ENCODE data around the gene GPC4. TPM values are rescaled to one million over a fixed set of nuclear protein-coding genes. Genes with fewer than 3 reads are reported as not detected.

GPC4 gene
- polyA plus RNA-seq, 3 donors = 0.03 to 0.59 (median 0.27) TPM

DNA sequence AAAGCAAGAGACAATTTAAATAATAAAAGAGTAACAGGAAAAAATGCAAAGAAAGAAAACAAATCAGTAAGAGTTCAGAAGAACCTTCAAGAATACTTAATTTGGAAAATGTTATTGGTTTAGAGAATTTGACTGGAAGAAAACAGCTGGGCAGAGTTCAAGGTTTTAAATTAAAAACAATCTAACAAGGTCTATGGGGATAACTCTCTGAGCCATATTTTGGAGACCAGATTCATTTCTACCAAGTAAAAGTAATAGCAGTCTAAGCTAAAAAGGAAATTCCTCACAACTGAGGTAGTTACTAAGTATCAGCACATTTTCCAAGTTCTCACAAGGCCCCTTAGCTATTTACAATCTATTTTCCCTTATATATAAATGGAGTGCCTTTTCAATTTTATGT lies 114.7 kb downstream of the GPC4 start:
- no peak overlapping the region for H3K9ac ChIP-seq (ENCODE audit: insufficient read depth, low read length, poor library complexity, severe bottlenecking)
- H3K4me1 Mint-ChIP-seq = no peaks in the 10 kb centered on the region
- no peak overlapping the region for H3K4me3 ChIP-seq (replicated peaks in 1 of 3; ENCODE audit: low read depth in 2 of 3, low read length in 3 of 3)
- no peaks in the 10 kb centered on the region for H4K20me1 ChIP-seq (ENCODE audit: insufficient read depth, low read length)
- H3K4me3 Mint-ChIP-seq = no peak overlapping the region
- no peak overlapping the region for H3K4me2 ChIP-seq (replicated peaks; ENCODE audit: extremely low read depth, low read length, poor library complexity, severe bottlenecking)
- no peaks in the 10 kb centered on the region for H3K36me3 ChIP-seq (replicated peaks in 1 of 2; ENCODE audit: control insufficient read depth in 1 of 2, insufficient read depth in 2 of 2, low read length in 2 of 2)
- H3K4me1 ChIP-seq (ENCODE audit: control insufficient read depth in 1 of 2, insufficient read depth in 2 of 2, low read length in 2 of 2) = no peaks in the 10 kb centered on the region
- no peak for DNase-seq
- no peaks in the 10 kb centered on the region for H3K36me3 Mint-ChIP-seq
- H3K27me3 ChIP-seq (ENCODE audit: control insufficient read depth in 2 of 2, insufficient read depth in 2 of 2, low read length in 2 of 2) = peaks cover 0 to 2% of the 10 kb centered on the region in 2 donors
- H3K9me3 Mint-ChIP-seq = peaks cover 0 to under 1% (median 0%) of the 10 kb centered on the region in 7 donors
- no peak overlapping the region for H2AFZ ChIP-seq (ENCODE audit: insufficient read depth, low read depth, low read length, poor library complexity, severe bottlenecking)
- intact Hi-C loops (cut with micrococcal nuclease) = no loop called here
- no peak overlapping the region for H3K27ac Mint-ChIP-seq
- H3K27me3 Mint-ChIP-seq (ENCODE audit: low read depth in 3 of 3) = peaks cover 2 to 20% (median 6%) of the 10 kb centered on the region in 3 donors
- H3K9me3 ChIP-seq (replicated peaks in 1 of 2; ENCODE audit: control insufficient read depth in 1 of 2, insufficient read depth in 1 of 2, low read length in 2 of 2) = no peaks in the 10 kb centered on the region
- TF ChIP-seq, protein P1, sequence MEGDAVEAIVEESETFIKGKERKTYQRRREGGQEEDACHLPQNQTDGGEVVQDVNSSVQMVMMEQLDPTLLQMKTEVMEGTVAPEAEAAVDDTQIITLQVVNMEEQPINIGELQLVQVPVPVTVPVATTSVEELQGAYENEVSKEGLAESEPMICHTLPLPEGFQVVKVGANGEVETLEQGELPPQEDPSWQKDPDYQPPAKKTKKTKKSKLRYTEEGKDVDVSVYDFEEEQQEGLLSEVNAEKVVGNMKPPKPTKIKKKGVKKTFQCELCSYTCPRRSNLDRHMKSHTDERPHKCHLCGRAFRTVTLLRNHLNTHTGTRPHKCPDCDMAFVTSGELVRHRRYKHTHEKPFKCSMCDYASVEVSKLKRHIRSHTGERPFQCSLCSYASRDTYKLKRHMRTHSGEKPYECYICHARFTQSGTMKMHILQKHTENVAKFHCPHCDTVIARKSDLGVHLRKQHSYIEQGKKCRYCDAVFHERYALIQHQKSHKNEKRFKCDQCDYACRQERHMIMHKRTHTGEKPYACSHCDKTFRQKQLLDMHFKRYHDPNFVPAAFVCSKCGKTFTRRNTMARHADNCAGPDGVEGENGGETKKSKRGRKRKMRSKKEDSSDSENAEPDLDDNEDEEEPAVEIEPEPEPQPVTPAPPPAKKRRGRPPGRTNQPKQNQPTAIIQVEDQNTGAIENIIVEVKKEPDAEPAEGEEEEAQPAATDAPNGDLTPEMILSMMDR (IDR thresholded peaks at IDR 0.05) = no peak
- no peaks in the 10 kb centered on the region for H3K79me2 ChIP-seq (ENCODE audit: insufficient read depth, low read length)
- H3K27ac ChIP-seq (ENCODE audit: low read depth in 1 of 2, low read length in 2 of 2) = no peak overlapping the region

DNA sequence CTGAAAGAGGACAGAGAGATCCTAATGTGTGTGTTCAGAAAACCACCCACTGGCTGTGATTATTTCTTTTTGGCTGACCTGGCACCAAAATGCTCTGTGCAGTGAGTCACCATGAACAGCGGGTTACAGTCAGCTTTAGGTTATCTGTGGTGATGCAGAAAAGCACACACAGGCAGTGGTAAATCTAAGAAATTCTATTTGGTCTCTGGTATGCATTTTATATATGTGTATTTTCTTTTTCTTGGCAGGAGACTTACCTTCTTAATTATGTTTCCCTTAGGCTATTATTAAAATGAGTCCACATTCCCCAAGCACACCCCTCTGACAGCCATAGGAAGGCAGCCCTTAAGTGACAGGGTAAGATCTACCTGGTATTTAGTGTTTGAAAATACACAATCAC lies 118.0 kb downstream of the GPC4 start:
- DNase-seq = no peak
- H3K79me2 ChIP-seq (ENCODE audit: insufficient read depth, low read length) = no peaks in the 10 kb centered on the region
- peaks cover 0 to 2% of the 10 kb centered on the region in 2 donors for H3K27me3 ChIP-seq (ENCODE audit: control insufficient read depth in 2 of 2, insufficient read depth in 2 of 2, low read length in 2 of 2)
- H3K9ac ChIP-seq (ENCODE audit: insufficient read depth, low read length, poor library complexity, severe bottlenecking) = no peak overlapping the region
- H3K9me3 ChIP-seq (replicated peaks in 1 of 2; ENCODE audit: control insufficient read depth in 1 of 2, insufficient read depth in 1 of 2, low read length in 2 of 2) = no peaks in the 10 kb centered on the region
- WGBS (ENCODE audit: insufficient coverage) = no CpG with 5 or more reads among the region's 1 CpG
- TF ChIP-seq, protein P1 (IDR thresholded peaks at IDR 0.05) = no peak
- Mint-ChIP-seq H3K36me3 (no peaks in the 10 kb centered on the region), H3K4me3 (no peak overlapping the region), H3K27me3 (ENCODE audit: low read depth in 3 of 3) (peaks cover 2 to 14% (median 4%) of the 10 kb centered on the region in 3 donors), H3K27ac (no peak overlapping the region), H3K4me1 (no peaks in the 10 kb centered on the region), H3K9me3 (no peaks in the 10 kb centered on the region)
- H3K4me1 ChIP-seq (ENCODE audit: control insufficient read depth in 1 of 2, insufficient read depth in 2 of 2, low read length in 2 of 2) = no peaks in the 10 kb centered on the region
- no peak overlapping the region for H3K4me3 ChIP-seq (replicated peaks in 1 of 3; ENCODE audit: low read depth in 2 of 3, low read length in 3 of 3)
- H3K4me2 ChIP-seq (replicated peaks; ENCODE audit: extremely low read depth, low read length, poor library complexity, severe bottlenecking) = no peak overlapping the region
- no peak overlapping the region for H2AFZ ChIP-seq (ENCODE audit: insufficient read depth, low read depth, low read length, poor library complexity, severe bottlenecking)
- H3K27ac ChIP-seq (ENCODE audit: low read depth in 1 of 2, low read length in 2 of 2) = no peak overlapping the region
- H3K36me3 ChIP-seq (replicated peaks in 1 of 2; ENCODE audit: control insufficient read depth in 1 of 2, insufficient read depth in 2 of 2, low read length in 2 of 2) = no peaks in the 10 kb centered on the region
- intact Hi-C loops (cut with micrococcal nuclease) = no loop called here
- no peaks in the 10 kb centered on the region for H4K20me1 ChIP-seq (ENCODE audit: insufficient read depth, low read length)

All from CD14-positive monocyte (primary cell).